GM18907 (cell line): ENCODE results near the gene GRXCR1.
A peak's percentile ranks its signal among the peaks of the same experiment; 100 is the strongest.

Experiments
- ATAC-seq: cut with Tn5 transposase; IDR thresholded peaks from one replicate; pipeline ENCODE4 v1.9.1; 2021; ENCODE audit warnings: mild to moderate bottlenecking, moderate library complexity; ENCODE audit not compliant: unreplicated experiment

The GRXCR1 gene

DNA sequence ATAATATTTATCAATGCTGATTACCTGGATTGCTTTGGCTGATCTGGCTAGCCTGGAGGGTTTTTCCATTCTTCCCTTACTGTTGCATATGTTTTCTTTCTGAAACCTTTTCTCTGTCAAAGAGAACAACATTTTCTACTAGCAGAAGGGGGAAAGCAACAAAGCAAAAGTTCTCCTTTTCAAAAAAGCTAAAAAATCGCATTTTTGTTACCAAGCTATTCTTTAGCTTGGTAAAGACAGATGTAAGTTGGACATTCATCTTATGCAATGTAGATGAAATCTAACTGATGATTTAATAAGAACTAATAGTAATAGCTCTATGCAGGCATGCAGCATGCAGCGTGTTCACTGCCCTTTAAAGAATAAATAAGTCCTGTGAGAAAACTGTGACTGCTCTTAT is at the start of gene GRXCR1:
TSS of gene GRXCR1 (plus strand) at position 301 of the 400 bp plus-strand sequence. CDS start 554 bp downstream, outside the sequence.
- no peak for ATAC-seq

DNA sequence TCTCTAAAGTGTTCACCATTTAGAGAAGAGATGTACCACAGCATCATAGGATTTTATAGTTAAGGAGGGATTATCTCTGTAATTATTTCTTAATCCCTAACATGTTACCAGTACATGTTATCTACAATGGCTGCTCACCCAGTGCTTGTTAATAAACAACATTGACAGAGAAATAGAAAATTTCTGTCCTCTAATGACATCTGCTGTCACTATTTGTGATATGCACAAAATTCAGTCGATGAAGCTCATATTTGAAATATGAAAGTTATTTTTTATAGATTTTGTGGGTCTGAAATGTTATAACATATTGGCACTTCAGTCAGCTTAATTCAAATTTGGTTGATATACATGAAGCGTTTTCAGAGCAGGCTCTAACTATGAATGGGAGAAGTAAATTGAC is 48.8 kb upstream of the GRXCR1 start:
- no peak for ATAC-seq

DNA sequence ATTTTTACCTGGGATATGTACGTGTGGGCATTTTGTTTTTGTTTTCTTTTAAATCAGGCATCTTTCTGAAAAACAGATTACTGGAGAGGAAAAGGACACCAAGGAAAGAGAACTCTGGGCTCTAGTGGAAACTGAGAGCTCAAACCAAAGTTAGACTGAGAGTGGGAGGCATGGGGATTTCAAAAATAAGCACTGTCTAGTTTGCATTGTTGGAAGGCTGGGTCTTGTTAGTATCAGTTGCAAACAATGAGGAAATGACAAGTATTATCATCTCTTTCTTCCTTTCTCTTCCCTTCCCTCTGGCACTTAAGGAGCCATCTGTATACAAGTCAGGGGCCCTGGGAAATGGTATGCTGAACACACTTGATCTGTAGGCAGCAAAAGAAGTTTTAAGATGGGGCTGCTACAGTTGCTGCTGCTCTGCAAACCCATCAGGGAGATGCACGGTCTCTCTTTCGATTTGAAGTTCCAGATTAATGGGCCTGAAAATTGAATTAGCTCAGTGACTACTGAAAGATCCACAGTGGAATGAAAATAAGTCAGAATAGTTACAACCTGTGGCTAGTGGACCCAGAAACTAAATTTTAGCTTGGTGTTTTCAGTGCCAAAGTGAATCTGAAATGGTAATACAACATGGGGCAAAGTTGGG is 48.0 kb upstream of the GRXCR1 start:
- ATAC-seq: no peak

DNA sequence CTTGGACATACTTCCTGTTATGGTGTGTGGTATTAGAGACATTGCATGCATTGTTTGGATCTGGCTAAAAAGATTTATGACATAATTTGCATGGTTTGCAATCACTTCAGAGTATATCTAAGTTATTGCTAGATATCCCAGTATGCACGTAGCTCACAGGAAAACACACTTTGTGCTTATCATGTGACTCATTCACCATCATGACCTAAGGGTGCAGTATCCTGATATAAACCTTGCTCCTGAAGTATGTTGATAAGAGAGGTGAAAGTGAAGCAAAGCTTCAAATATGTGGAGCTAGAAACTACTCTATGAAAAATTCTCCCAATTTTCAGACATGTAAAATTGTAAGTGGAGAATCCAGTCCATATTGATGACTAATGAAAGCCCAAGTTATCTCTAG is 46.9 kb upstream of the GRXCR1 start:
- no peak for ATAC-seq

DNA sequence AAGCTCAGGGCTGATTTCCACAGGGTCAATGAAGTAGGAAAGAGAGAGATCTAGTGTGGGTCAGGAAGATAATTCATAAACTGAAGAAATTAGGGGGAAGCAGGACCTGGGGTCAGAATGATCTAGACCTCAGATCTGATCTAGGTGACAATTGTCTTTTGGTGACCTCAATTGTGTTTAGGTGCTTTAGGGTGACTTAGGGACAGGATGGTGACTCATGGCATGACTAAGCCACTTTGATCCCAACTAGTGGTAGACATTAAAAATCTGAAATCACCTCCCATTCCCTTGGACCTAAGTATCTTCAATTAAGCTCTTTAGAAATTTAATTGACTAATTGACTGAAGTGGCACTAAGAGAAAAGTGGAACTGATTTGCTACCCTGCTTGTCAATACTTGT is 36.7 kb upstream of the GRXCR1 start:
- ATAC-seq: no peak

DNA sequence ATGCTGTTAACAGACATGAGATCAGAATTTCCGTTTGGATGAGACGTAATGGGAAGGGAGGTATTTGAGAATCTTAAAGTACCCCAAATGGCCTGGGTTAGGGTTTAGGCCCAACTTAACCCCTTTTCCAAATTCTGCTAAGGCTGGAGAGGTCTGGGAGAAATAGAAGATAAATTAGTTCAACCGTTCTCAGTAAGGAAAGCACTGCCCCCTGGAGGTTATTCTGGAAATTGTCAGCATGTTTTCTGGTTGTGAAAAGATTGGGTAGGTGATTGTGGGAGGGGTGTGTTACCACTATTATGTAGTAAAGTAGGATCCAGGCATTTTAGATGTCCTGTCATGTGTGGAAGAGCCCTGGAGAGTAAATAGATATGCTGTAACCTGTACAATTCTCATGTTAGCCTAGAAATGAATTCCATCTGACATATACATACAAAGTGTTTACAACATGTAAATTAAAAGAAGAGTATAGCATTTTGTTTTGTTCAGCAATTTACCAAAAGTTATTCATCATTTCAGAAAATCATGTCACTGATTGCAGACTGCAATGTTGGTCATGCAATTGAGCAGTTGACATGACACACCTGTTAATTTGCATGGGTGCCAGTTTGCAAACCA is 26.8 kb upstream of the GRXCR1 start:
- ATAC-seq: peak; percentile 81

DNA sequence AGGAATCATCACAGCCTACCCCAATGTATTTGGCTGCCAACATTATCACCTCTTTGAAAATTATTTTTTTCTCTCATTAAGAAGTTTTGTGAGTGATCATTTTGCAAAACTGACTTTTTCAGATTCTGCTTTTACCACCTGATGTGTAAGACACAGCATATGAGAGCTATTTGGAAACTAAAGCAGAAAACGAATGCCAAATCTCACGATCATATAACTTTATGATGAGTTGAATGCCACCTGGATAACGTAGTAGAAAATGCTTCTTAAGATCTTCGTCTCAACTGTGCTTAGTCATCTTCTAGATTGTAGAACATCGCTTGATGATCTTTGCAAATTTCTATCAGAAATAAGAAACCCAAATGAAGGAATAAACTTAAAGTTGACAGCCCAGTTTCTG is 21.3 kb upstream of the GRXCR1 start:
- no peak for ATAC-seq

DNA sequence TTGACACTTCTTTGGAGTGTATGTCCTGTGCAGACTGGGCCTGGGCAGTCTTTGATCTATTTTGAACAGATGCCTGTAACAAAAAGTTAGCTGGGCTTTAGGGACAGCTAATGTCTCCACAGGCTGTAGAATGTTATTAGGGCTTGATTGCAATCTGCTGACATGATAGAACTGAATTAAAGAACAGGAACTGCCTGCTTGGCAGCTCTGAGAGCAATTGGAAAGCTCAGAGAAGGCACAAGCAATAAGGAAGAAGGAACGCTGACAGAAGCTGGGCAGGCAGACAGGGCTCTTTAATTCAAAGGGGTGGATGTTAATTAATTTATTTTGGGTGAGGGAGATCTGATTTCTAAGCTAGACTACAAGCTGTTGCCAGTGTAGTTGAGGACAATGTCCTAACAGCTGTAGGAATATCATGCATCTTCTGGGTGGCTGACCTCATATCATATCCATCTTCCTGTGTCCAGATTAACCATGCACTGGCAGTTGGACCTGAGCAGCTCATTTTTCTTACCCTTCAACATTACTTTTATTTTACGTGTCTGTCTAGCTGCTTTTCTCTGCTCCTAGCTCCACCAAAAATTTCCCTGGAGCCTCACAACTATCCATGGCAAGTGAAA is 20.7 kb upstream of the GRXCR1 start:
- ATAC-seq: no peak

DNA sequence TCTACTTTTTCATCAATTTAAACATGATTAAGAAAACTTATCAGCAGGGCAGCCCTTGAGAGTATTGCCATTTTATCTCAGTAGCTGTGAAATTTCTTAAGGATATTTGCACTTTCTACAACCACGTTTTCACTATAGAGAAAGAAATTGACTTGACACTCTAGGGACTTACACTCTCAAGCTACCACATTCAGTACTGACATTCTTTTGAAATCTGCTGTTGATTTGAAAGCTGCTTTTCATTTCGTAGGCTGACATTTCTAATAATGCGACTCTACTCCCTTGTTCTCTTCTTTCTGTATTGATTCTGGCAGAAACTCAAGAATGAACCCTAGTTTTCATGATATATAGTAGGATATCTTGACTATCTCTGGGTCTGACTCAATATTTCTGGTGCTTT is 13.7 kb upstream of the GRXCR1 start:
- ATAC-seq: no peak

DNA sequence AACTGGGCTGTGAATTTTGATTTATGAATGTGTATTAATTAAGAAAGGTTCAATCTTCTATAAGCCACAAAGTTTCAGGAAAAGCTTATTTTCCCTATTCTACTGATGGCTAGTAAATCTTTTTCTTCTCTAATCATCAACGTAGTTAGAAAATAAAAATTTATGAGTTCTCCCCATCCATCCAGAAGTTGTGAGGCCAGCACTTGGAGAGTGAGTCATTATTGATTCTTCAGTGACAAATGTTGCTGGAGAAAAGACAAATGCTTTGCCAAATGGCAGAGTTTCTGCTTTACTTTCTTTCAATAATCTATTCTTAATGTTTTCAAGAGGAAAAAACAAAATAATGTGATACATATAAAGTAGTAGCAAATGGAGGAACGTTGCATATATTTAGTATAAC is 11.3 kb upstream of the GRXCR1 start:
- ATAC-seq: no peak

DNA sequence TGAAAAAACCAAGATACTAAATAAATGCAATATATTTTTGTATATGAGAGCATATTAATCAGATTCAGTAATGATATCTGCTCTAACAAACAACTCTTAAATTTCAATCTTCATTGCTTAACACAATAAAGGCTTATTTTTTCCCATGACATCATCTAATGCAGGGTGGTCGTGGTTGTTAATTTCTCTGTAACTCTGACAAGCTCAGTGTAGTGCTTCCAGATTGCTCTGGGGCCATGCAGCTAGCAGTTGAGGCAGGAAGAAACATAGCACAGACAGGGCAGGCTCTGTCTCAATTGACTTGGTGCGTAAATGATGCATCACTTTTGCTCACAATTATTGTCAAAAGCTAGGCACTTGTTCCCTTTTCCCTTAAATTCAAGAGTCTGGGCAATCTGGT is 869 bp upstream of the GRXCR1 start:
- ATAC-seq: no peak

DNA sequence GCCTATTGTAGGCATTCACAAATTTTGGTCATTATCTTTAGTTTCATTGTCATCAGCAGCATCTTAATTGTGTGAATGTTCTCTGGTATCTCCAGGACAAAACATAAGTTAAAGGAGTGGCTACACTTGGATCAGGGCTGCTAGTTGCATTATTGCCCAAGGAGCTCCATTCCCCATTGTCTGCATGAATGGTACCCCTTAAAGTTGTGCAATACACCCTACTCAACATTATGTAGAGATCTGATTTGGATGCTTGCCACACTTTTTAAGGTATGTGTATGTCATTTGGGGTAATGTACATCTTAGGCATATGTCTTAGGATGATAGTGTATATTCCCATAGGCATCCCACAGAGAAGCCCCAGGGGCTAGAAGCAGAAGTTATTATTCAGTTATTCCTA is 2.9 kb downstream of the GRXCR1 start:
- ATAC-seq: no peak

DNA sequence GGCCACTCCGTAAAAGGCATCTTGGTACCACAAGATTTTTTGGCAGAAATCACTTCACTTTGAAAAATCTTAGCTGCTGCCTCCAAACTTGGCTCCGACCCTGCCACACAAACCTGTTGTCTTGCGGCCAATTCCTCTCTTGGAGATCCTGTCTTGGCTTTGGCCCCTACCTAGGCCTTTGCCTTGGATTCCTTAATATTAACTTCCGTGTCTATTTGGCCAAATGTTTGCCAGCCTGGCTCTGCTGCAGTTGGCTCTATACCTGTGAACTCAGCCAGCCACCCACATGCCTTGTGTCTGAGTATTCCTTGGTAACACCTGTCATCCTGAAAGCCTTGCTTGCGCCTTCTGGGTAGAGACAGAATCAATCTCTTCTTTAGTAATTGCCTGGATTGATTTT is 12.5 kb downstream of the GRXCR1 start:
- ATAC-seq: no peak

DNA sequence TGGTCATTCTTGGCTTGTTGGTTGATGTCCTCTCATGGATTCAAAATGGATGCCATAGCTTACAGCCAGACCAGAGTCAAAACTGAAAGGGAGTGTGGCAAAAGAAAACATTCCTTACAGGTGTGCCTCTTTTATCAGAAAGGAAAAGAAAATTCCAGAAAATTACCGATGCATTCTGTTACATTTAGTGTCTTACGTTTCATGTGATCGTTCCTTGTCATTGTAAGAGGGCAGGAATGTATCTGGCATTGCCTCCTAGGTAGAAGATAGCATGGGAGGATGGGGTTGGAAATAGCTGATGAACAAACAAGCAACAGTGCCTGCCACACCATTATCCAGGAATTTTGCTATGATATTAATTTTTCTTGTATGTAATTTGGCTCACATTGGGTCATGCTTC is 13.1 kb downstream of the GRXCR1 start:
- no peak for ATAC-seq

DNA sequence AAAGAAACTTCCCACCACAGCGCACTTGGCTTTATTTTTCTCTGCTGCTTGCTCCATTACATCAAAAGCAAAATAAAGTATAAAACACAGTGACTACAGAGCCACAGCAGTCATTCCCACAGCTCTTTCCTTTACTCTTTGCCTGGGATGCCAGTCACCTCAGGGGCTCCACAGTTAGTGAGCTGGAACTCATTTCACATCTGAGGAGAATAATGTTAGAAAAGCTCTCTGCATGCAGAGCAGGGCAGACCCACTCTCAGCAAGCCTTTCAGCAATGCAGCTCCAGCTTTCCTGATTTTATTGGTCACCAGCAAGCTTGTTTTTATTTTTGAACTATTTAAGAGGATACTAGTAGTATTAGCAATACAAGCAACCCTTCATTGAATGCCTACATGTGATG is 13.8 kb downstream of the GRXCR1 start:
- no peak for ATAC-seq

DNA sequence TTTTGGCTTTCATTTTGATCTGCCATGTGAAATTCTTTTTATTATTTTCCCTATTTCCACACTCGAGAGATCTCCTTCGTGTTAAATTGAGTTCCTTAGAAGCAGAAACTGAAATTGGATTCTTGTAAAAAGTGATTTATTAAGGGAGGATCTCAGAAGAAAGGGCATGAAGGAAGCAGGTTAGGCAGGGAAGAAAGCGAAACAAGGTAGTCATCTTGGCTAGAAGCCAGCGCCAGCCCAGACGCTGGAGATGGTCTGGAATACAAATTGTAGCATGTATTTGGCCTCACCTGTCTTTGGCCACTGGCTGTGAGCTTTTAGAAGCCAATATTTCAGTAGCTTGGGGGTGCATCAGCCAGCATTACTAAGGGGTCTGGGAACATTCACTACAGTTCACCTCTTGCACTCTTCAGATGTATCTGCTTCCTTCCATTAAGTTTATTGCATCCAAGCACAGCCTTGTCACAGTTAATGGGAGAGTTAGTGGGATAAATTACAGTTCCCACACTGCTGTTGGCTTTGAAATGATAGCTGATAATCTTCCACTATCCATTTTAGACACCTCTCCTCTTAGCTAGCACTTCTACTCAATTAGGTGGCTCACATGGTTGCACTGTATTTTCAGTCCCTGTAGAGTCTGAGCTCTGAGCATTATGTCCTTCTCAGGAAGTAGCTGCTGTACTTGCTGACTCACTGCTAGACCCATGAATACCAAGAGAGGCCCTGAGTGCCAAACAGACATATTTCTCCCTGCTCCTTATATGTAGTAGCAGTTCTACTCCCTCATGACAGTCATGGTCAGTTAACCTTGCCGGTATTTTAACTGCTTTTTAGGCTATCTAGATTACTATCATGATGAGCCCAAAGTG is 14.6 kb downstream of the GRXCR1 start:
- ATAC-seq: no peak

DNA sequence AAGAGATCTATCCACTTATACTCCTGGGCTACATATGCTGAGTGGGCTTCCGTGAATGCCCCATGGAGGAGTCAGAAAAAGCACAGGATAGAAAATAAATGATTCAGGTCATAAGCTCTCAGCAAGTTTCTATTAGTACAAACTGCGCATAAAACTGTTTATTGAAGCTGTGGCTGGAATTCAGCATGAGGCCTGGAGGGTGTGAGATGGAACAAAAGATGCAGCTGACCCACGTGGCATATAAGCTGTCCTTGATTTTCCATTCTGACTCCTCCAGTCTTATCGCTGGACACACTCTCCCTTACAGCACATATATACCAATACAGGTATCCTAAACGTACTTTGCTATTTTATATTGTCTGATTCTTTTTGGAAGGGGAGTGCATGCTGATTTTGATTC is 17.9 kb downstream of the GRXCR1 start:
- no peak for ATAC-seq

DNA sequence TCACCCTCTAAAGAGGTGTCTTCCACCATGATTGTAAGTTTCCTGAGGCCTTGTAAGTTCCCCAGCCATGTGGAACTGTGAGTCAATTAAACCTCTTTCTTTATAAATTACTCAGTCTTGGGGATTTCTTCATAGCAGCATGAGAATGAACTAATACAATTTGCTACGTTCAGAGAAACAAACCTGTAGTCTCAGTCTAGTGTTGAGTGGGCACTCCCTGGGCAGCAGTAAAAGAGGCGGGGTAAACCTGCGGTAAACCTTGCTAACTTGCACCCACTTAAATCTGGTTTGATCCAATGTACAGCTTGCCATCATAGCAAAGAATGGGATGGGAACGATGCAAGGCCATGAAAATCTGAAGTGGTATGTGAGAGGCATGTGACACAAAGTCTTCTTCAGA is 22.4 kb downstream of the GRXCR1 start:
- no peak for ATAC-seq

DNA sequence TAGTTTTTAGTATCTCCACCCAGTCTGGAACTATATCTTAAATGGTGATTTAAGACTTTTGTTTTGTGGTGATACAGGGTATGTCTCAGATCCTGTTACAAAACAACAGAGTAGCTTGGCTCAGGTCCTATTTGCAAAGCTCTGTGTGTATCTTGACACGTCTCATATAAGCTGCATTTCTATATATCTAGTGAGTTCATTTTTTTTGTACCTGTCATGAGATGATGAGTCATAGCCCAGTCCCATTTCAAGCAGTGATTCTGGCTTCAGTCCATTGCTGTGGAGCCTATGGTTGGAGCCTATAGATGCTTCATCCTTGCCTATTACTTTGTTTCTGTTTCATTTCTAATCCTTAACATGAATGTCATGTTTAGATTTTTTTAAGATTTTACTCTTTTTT is 23.0 kb downstream of the GRXCR1 start:
- ATAC-seq: no peak

DNA sequence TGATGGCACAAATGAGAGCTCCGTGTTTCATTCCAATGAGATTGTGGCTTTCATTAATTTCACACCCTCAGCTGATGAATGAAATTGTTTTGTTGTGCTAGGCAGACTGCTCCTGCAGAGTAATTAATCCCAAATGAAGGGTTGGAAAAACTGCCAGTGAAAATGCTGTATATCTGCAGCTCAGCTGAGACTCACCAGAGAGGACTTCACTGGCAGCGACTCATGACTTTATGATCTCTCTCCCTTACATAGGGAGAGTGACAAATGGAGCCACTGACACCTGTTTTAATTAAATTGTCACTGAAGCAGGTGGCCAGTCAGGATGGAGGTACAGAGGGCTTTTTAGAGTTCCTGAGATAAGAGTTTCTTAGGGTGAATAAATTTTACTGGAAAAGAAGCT is 24.8 kb downstream of the GRXCR1 start:
- ATAC-seq: no peak

DNA sequence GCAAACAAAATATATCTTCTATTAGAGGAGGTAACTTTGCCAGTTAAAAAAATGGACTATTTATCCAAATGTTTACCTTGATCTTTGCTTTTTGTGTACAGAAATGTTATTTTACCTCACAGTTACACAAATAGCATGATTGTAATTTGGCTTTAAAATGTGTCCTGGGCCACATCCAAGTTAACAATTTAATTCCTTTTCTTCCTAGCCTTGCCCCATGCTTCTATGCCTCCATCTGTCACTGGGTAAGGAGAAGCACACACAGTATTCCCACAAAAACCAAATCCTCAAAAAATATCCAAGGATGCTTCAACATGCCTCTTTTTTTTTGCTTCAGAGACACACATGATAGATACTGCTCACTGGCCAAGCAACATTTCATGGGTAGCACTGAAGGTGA is 30.9 kb downstream of the GRXCR1 start:
- ATAC-seq: no peak

DNA sequence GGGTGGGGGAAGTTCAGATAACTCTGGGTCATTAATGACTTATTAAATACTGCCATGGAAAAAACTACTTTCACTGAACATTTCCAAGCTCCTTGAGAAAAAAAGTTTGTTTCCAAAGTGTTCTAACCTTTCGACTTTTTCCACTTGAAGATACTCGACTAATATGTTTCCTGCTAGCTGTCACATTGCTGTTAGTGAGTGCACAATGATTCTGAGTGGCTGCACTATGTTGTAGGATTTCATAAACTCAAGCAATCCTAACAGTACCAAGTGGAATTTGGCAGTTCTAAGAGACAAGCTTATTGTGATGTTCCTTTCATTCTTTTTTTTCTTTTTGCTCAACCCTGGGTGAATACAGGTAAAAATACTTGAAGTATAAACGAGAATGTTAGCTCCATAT is 33.4 kb downstream of the GRXCR1 start:
- ATAC-seq: no peak
